Activated CD8-positive, alpha-beta memory T cell treated with anti-CD3 and anti-CD28 coated beads, Interleukin-2, amount 50 U/mL, for 24 hours (primary cell): Measurements from ENCODE around the gene ANGPTL8.

Experiments
- DNase-seq: peaks from one replicate; pipeline ENCODE4 v3.0.0-alpha.2; 2020; ENCODE audit errors: extremely low read depth

The ANGPTL8 gene

GRCh38 chr19:11261431-11261970, 22.1 kb downstream of the ANGPTL8 start:
- DNase-seq = no peak

- no peak for DNase-seq
These were observed 22.8 kb downstream of the ANGPTL8 start, which contains the start of gene DOCK6 for GRCh38 chr19:11261971-11262839. Gene DOCK6, minus strand, starts transcription at chr19:11262524. Its CDS starts 84 bp downstream, at chr19:11262440.

- DNase-seq = no peak
These were observed 24.3 kb downstream of the ANGPTL8 start for GRCh38 chr19:11263726-11264125.

GRCh38 chr19:11264452-11265176, 25.2 kb downstream of the ANGPTL8 start:
- no peak for DNase-seq

- DNase-seq = no peak
These were observed 25.9 kb downstream of the ANGPTL8 start for GRCh38 chr19:11265177-11265784.

GRCh38 chr19:11265785-11266236, 26.4 kb downstream of the ANGPTL8 start:
- no peak for DNase-seq

GRCh38 chr19:11267316-11268085, 28.1 kb downstream of the ANGPTL8 start:
- no peak for DNase-seq

- DNase-seq = no peak
These were observed 29.4 kb downstream of the ANGPTL8 start for GRCh38 chr19:11268783-11269267.

- DNase-seq = no peak
These were observed 30.0 kb downstream of the ANGPTL8 start for GRCh38 chr19:11269408-11269807.

GRCh38 chr19:11273296-11273695, 33.9 kb downstream of the ANGPTL8 start:
- DNase-seq = no peak

- DNase-seq = no peak
These were observed 34.6 kb downstream of the ANGPTL8 start for GRCh38 chr19:11273989-11274388.

- DNase-seq = no peak
These were observed 35.2 kb downstream of the ANGPTL8 start for GRCh38 chr19:11274533-11275086.

GRCh38 chr19:11278670-11279069, 39.3 kb downstream of the ANGPTL8 start:
- no peak for DNase-seq

GRCh38 chr19:11279505-11280236, 40.3 kb downstream of the ANGPTL8 start:
- DNase-seq = no peak

GRCh38 chr19:11281356-11282049, 42.1 kb downstream of the ANGPTL8 start:
- DNase-seq = no peak

GRCh38 chr19:11284515-11284914, 45.1 kb downstream of the ANGPTL8 start:
- no peak for DNase-seq

- no peak for DNase-seq
These were observed 47.0 kb downstream of the ANGPTL8 start for GRCh38 chr19:11286312-11286974.

- no peak for DNase-seq
These were observed 48.9 kb downstream of the ANGPTL8 start for GRCh38 chr19:11288349-11288748.

GRCh38 chr19:11290256-11290655, 50.8 kb downstream of the ANGPTL8 start:
- no peak for DNase-seq
